ENCODE measurements around the gene RANBP17.
"Not testable (repeated sequence)": the region's sequence is repeated elsewhere in the genome, so short reads cannot be mapped to it uniquely, and the experiment has no call there.

RANBP17 gene

DNA sequence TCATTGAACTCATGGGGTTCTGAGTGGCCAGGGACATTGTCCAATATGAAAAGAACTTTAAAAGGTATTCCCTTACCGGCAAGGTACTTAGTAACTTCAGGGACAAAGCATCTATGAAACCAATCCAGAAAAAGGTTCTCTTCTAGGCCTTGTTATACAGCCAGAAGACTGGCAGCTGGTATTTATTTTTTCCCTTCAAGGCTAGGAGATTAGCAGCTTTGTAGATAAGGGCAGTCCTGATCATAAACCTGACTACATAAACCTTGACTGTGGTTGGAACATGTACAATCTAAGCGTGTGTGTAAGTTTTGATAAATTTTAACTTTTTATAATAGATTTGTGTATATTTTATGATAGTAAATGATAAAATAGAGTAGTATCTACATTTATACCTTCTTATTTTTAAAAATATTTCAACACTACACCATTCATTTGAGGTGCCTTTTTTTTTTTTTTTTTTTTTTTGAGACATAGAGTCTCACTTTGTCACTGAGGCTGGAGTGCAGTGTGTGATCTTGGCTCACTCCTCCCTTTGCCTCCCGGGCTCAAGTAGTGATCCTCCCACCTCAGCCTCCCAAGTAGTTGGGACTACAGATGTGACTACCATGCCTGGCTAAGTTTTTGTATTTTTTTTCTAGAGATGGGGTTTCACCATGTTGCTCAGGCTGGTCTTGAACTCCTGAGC lies 24.5 kb downstream of the RANBP17 start:
- no peak overlapping the region for H3K4me3 Mint-ChIP-seq
- H3K36me3 Mint-ChIP-seq (ENCODE audit: low read depth) = no peaks in the 10 kb centered on the region
- H3K9me3 Mint-ChIP-seq = no peaks in the 10 kb centered on the region
- peaks cover 4% of the 10 kb centered on the region for H3K27me3 Mint-ChIP-seq
- no peaks in the 10 kb centered on the region for H3K4me1 Mint-ChIP-seq (ENCODE audit: low read depth)
- H3K27ac Mint-ChIP-seq = no peak overlapping the region

- no peaks in the 10 kb centered on the region for H3K36me3 Mint-ChIP-seq (ENCODE audit: low read depth)
- H3K4me1 Mint-ChIP-seq (ENCODE audit: low read depth) = no peaks in the 10 kb centered on the region
- H3K27me3 Mint-ChIP-seq = peaks cover 4% of the 10 kb centered on the region
- H3K27ac Mint-ChIP-seq = no peak overlapping the region
- H3K9me3 Mint-ChIP-seq = no peaks in the 10 kb centered on the region
- no peak overlapping the region for H3K4me3 Mint-ChIP-seq
These were observed 30.4 kb downstream of the RANBP17 start for GRCh38 chr5:170892196-170892595.

DNA sequence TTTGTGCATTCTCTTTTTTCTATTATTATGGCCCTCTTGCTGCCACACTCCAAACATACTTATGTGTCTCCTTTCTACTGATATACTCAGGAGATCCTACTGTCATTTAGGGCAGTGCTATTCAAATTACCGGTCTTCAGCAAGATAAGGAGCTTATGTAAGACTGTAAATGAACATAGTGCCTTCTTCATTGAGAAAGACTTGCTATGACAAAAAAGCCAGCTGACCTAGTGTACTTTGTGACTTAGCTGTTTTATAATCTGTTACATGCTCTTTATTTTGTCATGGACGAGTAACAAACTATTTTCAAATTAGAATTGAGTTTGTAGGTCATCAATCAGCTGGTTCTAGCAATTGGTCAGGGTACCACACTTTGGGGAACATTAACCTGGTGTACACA lies 32.8 kb downstream of the RANBP17 start:
- H3K4me3 Mint-ChIP-seq = no peak overlapping the region
- no peaks in the 10 kb centered on the region for H3K36me3 Mint-ChIP-seq (ENCODE audit: low read depth)
- no peak overlapping the region for H3K27ac Mint-ChIP-seq
- no peaks in the 10 kb centered on the region for H3K9me3 Mint-ChIP-seq
- peaks cover 3% of the 10 kb centered on the region for H3K27me3 Mint-ChIP-seq
- H3K4me1 Mint-ChIP-seq (ENCODE audit: low read depth) = no peaks in the 10 kb centered on the region

- H3K27ac Mint-ChIP-seq = no peak overlapping the region
- H3K36me3 Mint-ChIP-seq (ENCODE audit: low read depth) = no peaks in the 10 kb centered on the region
- peaks cover 12% of the 10 kb centered on the region for H3K9me3 Mint-ChIP-seq
- no peaks in the 10 kb centered on the region for H3K4me1 Mint-ChIP-seq (ENCODE audit: low read depth)
- H3K27me3 Mint-ChIP-seq = no peaks in the 10 kb centered on the region
- no peak overlapping the region for H3K4me3 Mint-ChIP-seq
These were observed 35.0 kb downstream of the RANBP17 start for GRCh38 chr5:170896779-170897178.

- H3K27ac Mint-ChIP-seq = no peak overlapping the region
- H3K4me1 Mint-ChIP-seq (ENCODE audit: low read depth) = no peaks in the 10 kb centered on the region
- peaks cover 16% of the 10 kb centered on the region for H3K9me3 Mint-ChIP-seq
- H3K4me3 Mint-ChIP-seq = no peak overlapping the region
- H3K36me3 Mint-ChIP-seq (ENCODE audit: low read depth) = no peaks in the 10 kb centered on the region
- peaks cover 4% of the 10 kb centered on the region for H3K27me3 Mint-ChIP-seq
These were observed 41.3 kb downstream of the RANBP17 start for GRCh38 chr5:170903075-170903474.

DNA sequence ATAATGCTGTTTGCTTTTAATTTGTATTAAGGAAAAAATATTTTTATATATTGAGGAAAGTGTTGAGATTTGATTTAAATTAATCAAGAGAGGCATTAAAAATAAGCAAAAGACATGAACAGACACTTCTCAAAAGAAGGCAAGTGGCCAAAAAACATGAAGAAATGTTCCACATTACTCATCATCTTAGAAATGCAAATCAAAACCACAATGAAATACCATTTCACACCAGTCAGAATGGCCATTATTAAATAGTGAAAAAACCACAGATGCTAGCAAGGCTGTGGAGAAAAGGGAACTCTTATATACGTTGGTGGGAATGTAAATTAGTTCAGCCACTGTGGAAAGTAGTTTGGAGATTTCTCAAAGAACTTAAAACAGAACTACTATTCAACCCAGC lies 45.9 kb downstream of the RANBP17 start:
- H3K27me3 Mint-ChIP-seq = peaks cover 7% of the 10 kb centered on the region
- H3K4me1 Mint-ChIP-seq (ENCODE audit: low read depth) = no peaks in the 10 kb centered on the region
- no peaks in the 10 kb centered on the region for H3K36me3 Mint-ChIP-seq (ENCODE audit: low read depth)
- no peaks in the 10 kb centered on the region for H3K9me3 Mint-ChIP-seq
- no peak overlapping the region for H3K27ac Mint-ChIP-seq
- H3K4me3 Mint-ChIP-seq = no peak overlapping the region

GRCh38 chr5:170913573-170913972 lies 51.8 kb downstream of the RANBP17 start:
- Mint-ChIP-seq H3K4me1 (ENCODE audit: low read depth) (no peaks in the 10 kb centered on the region), H3K4me3 (no peak overlapping the region), H3K9me3 (no peaks in the 10 kb centered on the region), H3K27ac (no peak overlapping the region), H3K27me3 (no peaks in the 10 kb centered on the region), H3K36me3 (ENCODE audit: low read depth) (no peaks in the 10 kb centered on the region)

GRCh38 chr5:170917113-170917512 lies 55.3 kb downstream of the RANBP17 start:
- H3K36me3 Mint-ChIP-seq (ENCODE audit: low read depth) = no peaks in the 10 kb centered on the region
- H3K9me3 Mint-ChIP-seq = no peaks in the 10 kb centered on the region
- no peaks in the 10 kb centered on the region for H3K27me3 Mint-ChIP-seq
- H3K4me3 Mint-ChIP-seq = no peak overlapping the region
- no peak overlapping the region for H3K27ac Mint-ChIP-seq
- H3K4me1 Mint-ChIP-seq (ENCODE audit: low read depth) = no peaks in the 10 kb centered on the region

DNA sequence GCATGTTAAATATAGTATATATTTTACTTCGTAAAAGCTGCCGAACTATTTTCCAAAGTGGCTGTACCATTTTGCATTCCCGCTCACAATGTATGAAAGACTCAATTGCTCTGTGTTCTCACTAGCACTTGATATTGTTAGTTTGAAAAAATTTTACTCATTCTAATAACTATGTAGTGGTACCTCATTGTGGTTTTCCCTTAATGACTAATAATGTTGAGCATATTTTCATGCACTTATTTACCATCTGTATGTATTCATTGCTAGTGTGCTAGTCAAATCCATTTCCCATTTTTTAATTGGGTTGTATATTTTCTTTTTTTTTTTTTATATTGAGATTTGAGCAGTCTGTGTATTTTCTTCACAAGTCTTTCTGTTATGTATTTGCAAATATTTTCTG lies 58.4 kb downstream of the RANBP17 start:
- Mint-ChIP-seq H3K27ac (no peak overlapping the region), H3K4me3 (no peak overlapping the region), H3K27me3 (no peaks in the 10 kb centered on the region)

DNA sequence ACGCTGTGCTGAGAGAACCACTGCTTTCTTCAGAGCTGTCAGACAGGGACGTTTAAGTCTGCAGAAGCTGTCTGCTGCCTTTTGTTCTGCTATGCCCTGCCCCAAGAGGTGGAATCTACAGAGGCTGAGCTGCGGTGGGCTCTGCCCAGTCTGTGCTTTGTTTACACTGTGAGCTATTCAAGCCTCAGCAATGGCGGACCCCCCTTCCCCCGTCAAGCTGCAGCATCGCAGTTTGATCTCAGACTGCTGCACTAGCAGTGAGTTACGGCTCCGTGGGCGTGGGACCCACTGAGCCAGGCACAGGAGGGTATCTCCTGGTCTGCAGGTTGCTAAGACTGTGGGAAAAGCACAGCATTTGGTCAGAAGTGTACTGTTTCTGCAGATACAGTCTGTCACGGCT lies 60.5 kb downstream of the RANBP17 start:
- H3K4me3 Mint-ChIP-seq; H3K36me3 Mint-ChIP-seq (ENCODE audit: low read depth); H3K4me1 Mint-ChIP-seq (ENCODE audit: low read depth); H3K9me3 Mint-ChIP-seq; H3K27ac Mint-ChIP-seq; H3K27me3 Mint-ChIP-seq: not testable (repeated sequence)

More for the DNA sequence above, 58.4 kb downstream of the RANBP17 start:
- H3K4me1 Mint-ChIP-seq (ENCODE audit: low read depth) = no peaks in the 10 kb centered on the region
- H3K36me3 Mint-ChIP-seq (ENCODE audit: low read depth) = no peaks in the 10 kb centered on the region
- no peaks in the 10 kb centered on the region for H3K9me3 Mint-ChIP-seq

GRCh38 chr5:170923910-170924620 lies 62.2 kb downstream of the RANBP17 start:
- H3K9me3 Mint-ChIP-seq = no peaks in the 10 kb centered on the region
- no peak overlapping the region for H3K4me3 Mint-ChIP-seq
- H3K4me1 Mint-ChIP-seq (ENCODE audit: low read depth) = no peaks in the 10 kb centered on the region
- no peaks in the 10 kb centered on the region for H3K36me3 Mint-ChIP-seq (ENCODE audit: low read depth)
- H3K27ac Mint-ChIP-seq = no peak overlapping the region
- H3K27me3 Mint-ChIP-seq = no peaks in the 10 kb centered on the region

GRCh38 chr5:170935534-170936218 lies 73.9 kb downstream of the RANBP17 start:
- not testable (repeated sequence) for H3K27me3 Mint-ChIP-seq; H3K27ac Mint-ChIP-seq; H3K4me3 Mint-ChIP-seq; H3K36me3 Mint-ChIP-seq (ENCODE audit: low read depth); H3K4me1 Mint-ChIP-seq (ENCODE audit: low read depth); H3K9me3 Mint-ChIP-seq

GRCh38 chr5:170937072-170937471 lies 75.3 kb downstream of the RANBP17 start:
- Mint-ChIP-seq H3K4me3 (no peak overlapping the region), H3K9me3 (peaks cover 3% of the 10 kb centered on the region), H3K4me1 (ENCODE audit: low read depth) (no peaks in the 10 kb centered on the region), H3K27ac (no peak overlapping the region), H3K36me3 (ENCODE audit: low read depth) (no peaks in the 10 kb centered on the region), H3K27me3 (no peaks in the 10 kb centered on the region)

GRCh38 chr5:170937914-170938313 lies 76.1 kb downstream of the RANBP17 start:
- Mint-ChIP-seq H3K4me3 (no peak overlapping the region), H3K27ac (no peak overlapping the region), H3K36me3 (ENCODE audit: low read depth) (no peaks in the 10 kb centered on the region), H3K9me3 (peaks cover 3% of the 10 kb centered on the region), H3K27me3 (no peaks in the 10 kb centered on the region), H3K4me1 (ENCODE audit: low read depth) (no peaks in the 10 kb centered on the region)

DNA sequence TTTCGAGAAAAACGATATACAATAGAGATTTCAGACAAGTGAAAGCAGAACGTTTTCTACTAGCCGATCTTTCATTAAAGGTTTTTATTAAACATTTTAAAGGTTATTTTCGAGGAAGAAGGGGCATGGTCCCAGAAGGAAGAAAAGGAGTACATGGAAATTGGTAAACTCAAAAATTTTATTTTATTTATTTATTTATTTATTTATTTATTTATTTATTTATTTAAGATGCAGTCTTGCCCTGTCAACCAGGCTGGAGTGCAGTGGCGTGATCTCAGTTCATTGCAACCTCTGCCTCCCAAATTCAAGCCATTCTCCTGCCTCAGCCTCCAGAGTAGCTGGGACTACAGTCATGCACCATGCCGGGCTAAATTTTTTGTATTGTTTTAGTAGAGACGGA lies 77.4 kb downstream of the RANBP17 start:
- Mint-ChIP-seq H3K9me3 (peaks cover 3% of the 10 kb centered on the region), H3K27ac (no peak overlapping the region), H3K4me3 (no peak overlapping the region), H3K27me3 (peaks cover 3% of the 10 kb centered on the region), H3K36me3 (ENCODE audit: low read depth) (no peaks in the 10 kb centered on the region), H3K4me1 (ENCODE audit: low read depth) (no peaks in the 10 kb centered on the region)
